Measurements from ENCODE around the gene C19orf81.

DNA sequence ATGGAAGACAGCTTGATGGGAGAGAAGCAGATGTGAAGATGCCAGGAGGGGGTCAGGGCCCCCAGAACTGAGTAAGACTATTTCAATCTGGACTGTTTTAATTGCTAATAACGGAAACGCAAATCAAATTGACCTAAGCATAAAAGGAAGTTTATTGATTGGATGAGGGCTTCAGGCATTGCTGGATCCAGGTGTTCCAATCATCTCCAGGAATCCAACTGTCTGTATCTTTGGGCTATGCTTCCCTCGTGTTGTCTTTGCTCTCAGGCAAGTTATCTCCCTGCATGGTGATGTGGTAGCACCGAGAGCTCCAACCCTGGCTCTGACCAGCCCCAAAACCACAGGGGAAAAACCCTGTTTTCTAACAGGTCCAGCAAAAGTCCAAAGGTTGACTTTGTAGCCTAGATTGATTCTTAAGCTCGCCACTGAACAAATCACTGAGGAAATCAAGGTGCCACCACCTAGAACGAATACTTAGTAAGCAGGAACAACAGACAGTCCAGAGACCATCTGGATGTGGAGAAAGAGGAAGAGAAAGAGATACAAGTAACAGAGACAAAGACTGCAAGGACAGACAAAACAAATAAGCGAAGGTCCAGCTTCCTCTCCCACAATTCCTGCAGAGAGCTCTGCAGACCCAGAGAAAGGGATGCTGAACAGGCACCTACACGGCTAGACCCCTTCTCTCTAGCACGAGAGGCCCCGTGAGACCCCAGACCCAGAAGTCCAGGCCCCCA is 1.2 kb upstream of the C19orf81 start:
- no peak for TF ChIP-seq EZH2 (IDR thresholded peaks at IDR 0.05; ENCODE audit: low read length)
- TF ChIP-seq, protein P1, sequence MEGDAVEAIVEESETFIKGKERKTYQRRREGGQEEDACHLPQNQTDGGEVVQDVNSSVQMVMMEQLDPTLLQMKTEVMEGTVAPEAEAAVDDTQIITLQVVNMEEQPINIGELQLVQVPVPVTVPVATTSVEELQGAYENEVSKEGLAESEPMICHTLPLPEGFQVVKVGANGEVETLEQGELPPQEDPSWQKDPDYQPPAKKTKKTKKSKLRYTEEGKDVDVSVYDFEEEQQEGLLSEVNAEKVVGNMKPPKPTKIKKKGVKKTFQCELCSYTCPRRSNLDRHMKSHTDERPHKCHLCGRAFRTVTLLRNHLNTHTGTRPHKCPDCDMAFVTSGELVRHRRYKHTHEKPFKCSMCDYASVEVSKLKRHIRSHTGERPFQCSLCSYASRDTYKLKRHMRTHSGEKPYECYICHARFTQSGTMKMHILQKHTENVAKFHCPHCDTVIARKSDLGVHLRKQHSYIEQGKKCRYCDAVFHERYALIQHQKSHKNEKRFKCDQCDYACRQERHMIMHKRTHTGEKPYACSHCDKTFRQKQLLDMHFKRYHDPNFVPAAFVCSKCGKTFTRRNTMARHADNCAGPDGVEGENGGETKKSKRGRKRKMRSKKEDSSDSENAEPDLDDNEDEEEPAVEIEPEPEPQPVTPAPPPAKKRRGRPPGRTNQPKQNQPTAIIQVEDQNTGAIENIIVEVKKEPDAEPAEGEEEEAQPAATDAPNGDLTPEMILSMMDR (optimal IDR thresholded peaks at IDR 0.05 in 1 of 3, IDR thresholded peaks at IDR 0.05 in 1 of 3, conservative IDR thresholded peaks at IDR 0.05 in 1 of 3; ENCODE audit: extremely low read depth in 1 of 3, insufficient read depth in 2 of 3, low read length in 3 of 3) = no peak
